ENCODE data around the gene COTL1. TPM values are rescaled to one million over a fixed set of nuclear protein-coding genes. Genes with fewer than 3 reads are reported as not detected.

COTL1 gene
- total RNA-seq, 1 experiment from 2014 or later: 24.8 TPM

- H3K27ac ChIP-seq: no peak overlapping the region
- H3K27me3 ChIP-seq: no peaks in the 10 kb centered on the region
- H3K4me3 ChIP-seq: no peak overlapping the region
- no peak for DNase-seq
- no peaks in the 10 kb centered on the region for H3K36me3 ChIP-seq
- H3K4me1 ChIP-seq: peaks cover 33% of the 10 kb centered on the region
- H3K9me3 ChIP-seq (replicated peaks): 0 out of 2 replicates have a peak, but pooled peaks cover 1% of the 10 kb centered on the region
Measured at GRCh38 chr16:84600343-84601229, 17.3 kb downstream of the COTL1 start.

- H3K9me3 ChIP-seq (replicated peaks): no peaks in the 10 kb centered on the region
- no peaks in the 10 kb centered on the region for H3K27me3 ChIP-seq
- peak overlapping the region; percentile 25 for H3K4me3 ChIP-seq
- DNase-seq: peak; percentile 75 to 80
- no peaks in the 10 kb centered on the region for H3K36me3 ChIP-seq
- peaks cover 33% of the 10 kb centered on the region for H3K4me1 ChIP-seq
- H3K27ac ChIP-seq: peak overlapping the region; percentile 21; the same call in 1 of the 2 replicates
Measured at GRCh38 chr16:84599521-84600202, 18.2 kb downstream of the COTL1 start.

- no peak overlapping the region for H3K4me3 ChIP-seq
- H3K27me3 ChIP-seq: no peaks in the 10 kb centered on the region
- no peaks in the 10 kb centered on the region for H3K36me3 ChIP-seq
- H3K27ac ChIP-seq: no peak overlapping the region
- peaks cover 31% of the 10 kb centered on the region for H3K4me1 ChIP-seq
- no peaks in the 10 kb centered on the region for H3K9me3 ChIP-seq (replicated peaks)
- no peak for DNase-seq
Measured at GRCh38 chr16:84598360-84598759, 19.5 kb downstream of the COTL1 start.

- H3K27ac ChIP-seq: no peak overlapping the region
- DNase-seq: no peak
- H3K4me1 ChIP-seq: peaks cover 27% of the 10 kb centered on the region
- no peaks in the 10 kb centered on the region for H3K36me3 ChIP-seq
- H3K9me3 ChIP-seq (replicated peaks): no peaks in the 10 kb centered on the region
- H3K4me3 ChIP-seq: no peak overlapping the region
- no peaks in the 10 kb centered on the region for H3K27me3 ChIP-seq
Measured at GRCh38 chr16:84597931-84598351, 19.9 kb downstream of the COTL1 start.

- no peaks in the 10 kb centered on the region for H3K27me3 ChIP-seq
- H3K27ac ChIP-seq: no peak overlapping the region
- H3K9me3 ChIP-seq (replicated peaks): no peaks in the 10 kb centered on the region
- peaks cover 23% of the 10 kb centered on the region for H3K4me1 ChIP-seq
- H3K36me3 ChIP-seq: no peaks in the 10 kb centered on the region
- no peak for DNase-seq
- no peak overlapping the region for H3K4me3 ChIP-seq
Measured at GRCh38 chr16:84597528-84597896, 20.4 kb downstream of the COTL1 start.

GRCh38 chr16:84596801-84597527, 20.9 kb downstream of the COTL1 start:
- Histone ChIP-seq H3K4me3 (no peak overlapping the region), H3K4me1 (peaks cover 20% of the 10 kb centered on the region), H3K36me3 (no peaks in the 10 kb centered on the region), H3K27me3 (no peaks in the 10 kb centered on the region), H3K27ac (no peak overlapping the region), H3K9me3 (replicated peaks) (no peaks in the 10 kb centered on the region)
- DNase-seq: no peak

GRCh38 chr16:84596161-84596560, 21.7 kb downstream of the COTL1 start:
- H3K4me1 ChIP-seq: peaks cover 14% of the 10 kb centered on the region
- no peak overlapping the region for H3K4me3 ChIP-seq
- no peaks in the 10 kb centered on the region for H3K36me3 ChIP-seq
- no peak overlapping the region for H3K27ac ChIP-seq
- no peaks in the 10 kb centered on the region for H3K9me3 ChIP-seq (replicated peaks)
- H3K27me3 ChIP-seq: no peaks in the 10 kb centered on the region
- DNase-seq: no peak

GRCh38 chr16:84595052-84595481, 22.8 kb downstream of the COTL1 start:
- no peak for DNase-seq
- Histone ChIP-seq H3K27ac (no peak overlapping the region), H3K9me3 (replicated peaks) (no peaks in the 10 kb centered on the region), H3K27me3 (no peaks in the 10 kb centered on the region), H3K4me3 (no peak overlapping the region), H3K36me3 (no peaks in the 10 kb centered on the region), H3K4me1 (peaks cover 8% of the 10 kb centered on the region; the same call in 1 of the 2 replicates)

- no peaks in the 10 kb centered on the region for H3K27me3 ChIP-seq
- H3K27ac ChIP-seq: no peak overlapping the region
- peaks cover 6% of the 10 kb centered on the region; the same call in 1 of the 2 replicates for H3K4me1 ChIP-seq
Measured at GRCh38 chr16:84594725-84595038, 23.2 kb downstream of the COTL1 start.

GRCh38 chr16:84593825-84594724, 23.8 kb downstream of the COTL1 start:
- Histone ChIP-seq H3K9me3 (replicated peaks) (no peaks in the 10 kb centered on the region), H3K27me3 (no peaks in the 10 kb centered on the region), H3K27ac (no peak overlapping the region), H3K4me1 (peaks cover 1% of the 10 kb centered on the region; the same call in 1 of the 2 replicates), H3K36me3 (no peaks in the 10 kb centered on the region), H3K4me3 (no peak overlapping the region)
- DNase-seq: no peak

More at GRCh38 chr16:84594725-84595038, 23.2 kb downstream of the COTL1 start:
- Histone ChIP-seq H3K36me3 (no peaks in the 10 kb centered on the region), H3K4me3 (no peak overlapping the region), H3K9me3 (replicated peaks) (no peaks in the 10 kb centered on the region)
- DNase-seq: no peak

GRCh38 chr16:84592718-84593117, 25.2 kb downstream of the COTL1 start:
- Histone ChIP-seq H3K27me3 (no peaks in the 10 kb centered on the region), H3K36me3 (no peaks in the 10 kb centered on the region), H3K4me3 (no peak overlapping the region), H3K27ac (no peak overlapping the region), H3K9me3 (replicated peaks) (no peaks in the 10 kb centered on the region), H3K4me1 (no peaks in the 10 kb centered on the region; the same call in 1 of the 2 replicates)
- no peak for DNase-seq

GRCh38 chr16:84589975-84590719, 27.7 kb downstream of the COTL1 start:
- Histone ChIP-seq H3K36me3 (no peaks in the 10 kb centered on the region), H3K9me3 (replicated peaks) (no peaks in the 10 kb centered on the region), H3K27me3 (no peaks in the 10 kb centered on the region), H3K27ac (no peak overlapping the region), H3K4me1 (no peaks in the 10 kb centered on the region; the same call in 1 of the 2 replicates), H3K4me3 (no peak overlapping the region)
- DNase-seq: no peak

- DNase-seq: no peak
- H3K27ac ChIP-seq: no peak overlapping the region
- H3K9me3 ChIP-seq (replicated peaks): no peaks in the 10 kb centered on the region
- H3K4me3 ChIP-seq: no peak overlapping the region
- H3K36me3 ChIP-seq: no peaks in the 10 kb centered on the region
- no peaks in the 10 kb centered on the region; the same call in 1 of the 2 replicates for H3K4me1 ChIP-seq
- H3K27me3 ChIP-seq: no peaks in the 10 kb centered on the region
Measured at GRCh38 chr16:84588991-84589390, 28.9 kb downstream of the COTL1 start.
